Hepatocyte (in vitro differentiated cells): Measurements from ENCODE around the gene AKAP6. TPM values are rescaled to one million over a fixed set of nuclear protein-coding genes. Genes with fewer than 3 reads are reported as not detected.

Experiments
- DNase-seq: peaks from one replicate; pipeline ENCODE4 v3.0.0-alpha.2; 2016; ENCODE audit warnings: low spot score
- H2AFZ ChIP-seq: fragments of 200-600 bp; sonication (generic); 2 replicates; pipeline ENCODE4 v1.6.0; 2016; ENCODE audit warnings: antibody characterized with exemption, mild to moderate bottlenecking
- H3K27ac ChIP-seq: fragments of 200-600 bp; sonication (generic); 2 replicates; pipeline ENCODE4 v1.5.1; 2016; ENCODE audit warnings: mild to moderate bottlenecking
- H3K27me3 ChIP-seq: fragments of 200-600 bp; sonication (generic); 2 replicates; pipeline ENCODE4 v1.6.1; 2016
- H3K36me3 ChIP-seq: fragments of 200-600 bp; sonication (generic); replicated peaks from 2 replicates; pipeline ENCODE4 v1.5.1; 2016; ENCODE audit warnings: low read depth; ENCODE audit not compliant: insufficient read depth
- H3K4me1 ChIP-seq: fragments of 200-600 bp; sonication (generic); 2 replicates; pipeline ENCODE4 v1.5.1; 2016; ENCODE audit warnings: mild to moderate bottlenecking, moderate library complexity; ENCODE audit not compliant: insufficient read depth
- H3K4me2 ChIP-seq: fragments of 200-600 bp; sonication (generic); 2 replicates; pipeline ENCODE4 v1.6.0; 2016
- H3K4me3 ChIP-seq: fragments of 200-600 bp; sonication (generic); 2 replicates; pipeline ENCODE4 v1.5.1; 2016; ENCODE audit warnings: mild to moderate bottlenecking
- H3K79me2 ChIP-seq: fragments of 200-600 bp; sonication (generic); 2 replicates; pipeline ENCODE4 v1.6.0; 2017; ENCODE audit warnings: mild to moderate bottlenecking
- H3K9me2 ChIP-seq: fragments of 200-600 bp; sonication (generic); replicated peaks from 2 replicates; pipeline ENCODE4 v1.6.0; 2017; ENCODE audit warnings: mild to moderate bottlenecking; ENCODE audit not compliant: insufficient read depth
- H3K9me3 ChIP-seq: fragments of 200-600 bp; sonication (generic); 2 replicates; pipeline ENCODE4 v1.5.1; 2016; ENCODE audit warnings: low read depth, mild to moderate bottlenecking
- H4K20me1 ChIP-seq: fragments of 200-600 bp; sonication (generic); 2 replicates; pipeline ENCODE4 v1.6.0; 2016; ENCODE audit warnings: mild to moderate bottlenecking; ENCODE audit not compliant: insufficient read depth, poor library complexity, severe bottlenecking
- CTCF ChIP-seq: fragments of 200-600 bp; sonication (generic); IDR thresholded peaks from 2 replicates; pipeline ENCODE4 v1.5.1; 2016; ENCODE audit warnings: antibody characterized with exemption, mild to moderate bottlenecking; ENCODE audit not compliant: poor library complexity
- EZH2 ChIP-seq: fragments of 200-600 bp; sonication (generic); IDR thresholded peaks from 2 replicates; pipeline ENCODE4 v1.6.1; 2016; ENCODE audit warnings: antibody characterized with exemption, mild to moderate bottlenecking, borderline replicate concordance
- EZH2phosphoT487 ChIP-seq: fragments of 200-600 bp; sonication (generic); IDR thresholded peaks from one replicate; pipeline ENCODE4 v1.6.1; 2018; ENCODE audit warnings: antibody characterized with exemption, mild to moderate bottlenecking, low read depth, moderate library complexity; ENCODE audit not compliant: unreplicated experiment, severe bottlenecking
- WGBS: methylation state at CpG from one replicate; pipeline ENCODE4 v1.1.6; 2016; ENCODE audit warnings: low lambda C conversion rate; ENCODE audit errors: missing lambda C conversion rate; 5-methylcytosine and 5-hydroxymethylcytosine counted together
- polyA plus RNA-seq: library from polyadenylated mRNA; unstranded; fragments of >200 nt; fragmentation: Nextera tagmentation; extraction: Ambion mirVana; gene quantifications from 2 replicates; pipeline ENCODE4 v1.2.1, GENCODE V29; 2016
- total RNA-seq: library from RNA; depleted of rRNA; stranded (reverse); fragments of >200 nt; gene quantifications from 2 replicates; pipeline ENCODE4 v1.2.3, GENCODE V29; 2014

AKAP6 gene
- total and polyA plus RNA-seq, 2 experiments from 2014 or later = 1.1 to 2.1 TPM

- Histone ChIP-seq H3K27ac (no peak overlapping the region), H3K9me2 (no peaks in the 10 kb centered on the region), H4K20me1 (no peaks in the 10 kb centered on the region), H3K4me3 (no peak overlapping the region), H3K9me3 (no peaks in the 10 kb centered on the region), H3K27me3 (no peaks in the 10 kb centered on the region), H3K79me2 (no peaks in the 10 kb centered on the region), H3K4me1 (no peaks in the 10 kb centered on the region), H3K36me3 (no peaks in the 10 kb centered on the region), H2AFZ (no peak overlapping the region), H3K4me2 (no peak overlapping the region)
- DNase-seq = no peak
- WGBS = 65% methylated on average over 3 of the region's 3 CpGs
- no peak for TF ChIP-seq CTCF
- TF ChIP-seq EZH2 = no peak
- TF ChIP-seq EZH2phosphoT487 = no peak
These were observed 498.4 kb downstream of the AKAP6 start for GRCh38 chr14:32827514-32827913.

DNA sequence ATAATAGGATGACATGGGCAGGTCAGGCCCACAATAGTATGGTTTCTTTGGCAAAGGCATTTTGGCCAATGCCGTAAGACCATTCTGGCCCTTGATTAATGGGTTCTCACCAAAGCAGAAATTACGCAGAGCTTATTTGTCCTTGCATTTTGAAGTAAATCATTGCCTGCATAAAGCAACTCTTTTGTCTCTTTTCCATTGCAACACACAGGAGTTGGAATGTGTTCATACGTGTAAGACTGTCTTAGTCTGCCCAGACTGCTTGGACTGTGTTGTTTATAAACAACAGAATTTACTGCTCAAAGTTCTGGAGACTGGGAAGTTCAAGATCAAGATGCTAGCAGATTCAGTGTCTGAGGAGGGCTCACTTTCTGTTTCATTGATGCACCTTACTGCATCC is 506.8 kb downstream of the AKAP6 start:
- DNase-seq = no peak
- WGBS = 81% methylated on average over 3 of the region's 3 CpGs
- H3K9me2 ChIP-seq = no peaks in the 10 kb centered on the region

GRCh38 chr14:32841698-32842097 is 512.6 kb downstream of the AKAP6 start:
- Histone ChIP-seq H3K36me3 (no peaks in the 10 kb centered on the region), H3K4me2 (no peak overlapping the region), H4K20me1 (no peaks in the 10 kb centered on the region), H3K79me2 (no peaks in the 10 kb centered on the region), H3K4me1 (no peaks in the 10 kb centered on the region), H3K27me3 (no peaks in the 10 kb centered on the region), H3K9me3 (no peaks in the 10 kb centered on the region), H3K4me3 (no peak overlapping the region), H2AFZ (no peak overlapping the region), H3K27ac (no peak overlapping the region), H3K9me2 (no peaks in the 10 kb centered on the region)
- no peak for TF ChIP-seq EZH2phosphoT487
- no peak for TF ChIP-seq EZH2
- no peak for TF ChIP-seq CTCF
- no peak for DNase-seq

More for the DNA sequence above, 506.8 kb downstream of the AKAP6 start:
- Histone ChIP-seq H3K4me3 (no peak overlapping the region), H3K79me2 (no peaks in the 10 kb centered on the region), H3K27me3 (no peaks in the 10 kb centered on the region), H3K4me1 (no peaks in the 10 kb centered on the region), H3K27ac (no peak overlapping the region), H4K20me1 (no peaks in the 10 kb centered on the region), H2AFZ (no peak overlapping the region), H3K9me3 (no peaks in the 10 kb centered on the region), H3K36me3 (no peaks in the 10 kb centered on the region), H3K4me2 (no peak overlapping the region)
- TF ChIP-seq EZH2phosphoT487 = no peak

GRCh38 chr14:32846821-32847365 is 517.8 kb downstream of the AKAP6 start:
- 36% methylated on average over 2 of the region's 2 CpGs for WGBS
- H2AFZ ChIP-seq = no peak overlapping the region
- H3K9me3 ChIP-seq = no peaks in the 10 kb centered on the region
- no peaks in the 10 kb centered on the region for H3K4me1 ChIP-seq
- no peaks in the 10 kb centered on the region for H4K20me1 ChIP-seq
- no peaks in the 10 kb centered on the region for H3K79me2 ChIP-seq
- H3K27me3 ChIP-seq = no peaks in the 10 kb centered on the region
- no peak for DNase-seq
- no peaks in the 10 kb centered on the region for H3K9me2 ChIP-seq
- H3K27ac ChIP-seq = no peak overlapping the region
- TF ChIP-seq CTCF (no peak), EZH2 (no peak), EZH2phosphoT487 (no peak)
- no peaks in the 10 kb centered on the region for H3K36me3 ChIP-seq
- no peak overlapping the region for H3K4me3 ChIP-seq
- H3K4me2 ChIP-seq = no peak overlapping the region
